MCF 10A (cell line): Measurements from ENCODE around the gene TNNC1. TPM values are rescaled to one million over a fixed set of nuclear protein-coding genes. Genes with fewer than 3 reads are reported as not detected.

ENCODE experiments used
- BruUV-seq: library from RNA; stranded (reverse); fragments of 400-500 nt; replicated peaks from 2 replicates; lab custom pipeline; 2021; lab: Mats Ljungman, UMichigan
- CTCF ChIA-PET: fragments of 300-600 bp; sonication (Branson Sonifier 250); formaldehyde crosslinking; extraction: SDS; loops from one replicate; lab custom pipeline; 2021; ENCODE audit warnings: antibody characterized with exemption, inconsistent platforms; lab: Yijun Ruan, JAX
- POLR2A ChIA-PET: fragments of 300-600, 350-650 bp; sonication (Branson Sonifier 250); formaldehyde crosslinking; extraction: SDS; loops from one replicate; lab custom pipeline; 2020; ENCODE audit warnings: antibody characterized with exemption, inconsistent platforms; lab: Yijun Ruan, JAX
- DNase-seq: peaks from one replicate; pipeline ENCODE4 v3.0.0-alpha.2; 2018; ENCODE audit not compliant: unreplicated experiment
- H3K27ac Mint-ChIP-seq: one replicate; pipeline ENCODE4 v1.8.0; 2022; ENCODE audit warnings: mild to moderate bottlenecking, low read depth, mixed read lengths; ENCODE audit not compliant: unreplicated experiment
- H3K27me3 Mint-ChIP-seq: one replicate; pipeline ENCODE4 v1.8.0; 2022; ENCODE audit warnings: mixed read lengths; ENCODE audit not compliant: insufficient read depth, unreplicated experiment
- H3K36me3 Mint-ChIP-seq: one replicate; pipeline ENCODE4 v1.8.0; 2022; ENCODE audit warnings: mild to moderate bottlenecking, moderate library complexity, mixed read lengths; ENCODE audit not compliant: insufficient read depth, unreplicated experiment
- H3K4me1 Mint-ChIP-seq: one replicate; pipeline ENCODE4 v1.8.0; 2022; ENCODE audit warnings: mixed read lengths; ENCODE audit not compliant: insufficient read depth, unreplicated experiment
- H3K4me3 Mint-ChIP-seq: one replicate; pipeline ENCODE4 v1.8.0; 2022; ENCODE audit warnings: mild to moderate bottlenecking, moderate library complexity, mixed read lengths; ENCODE audit not compliant: unreplicated experiment
- H3K9me3 Mint-ChIP-seq: one replicate; pipeline ENCODE4 v1.8.0; 2022; ENCODE audit warnings: mixed read lengths; ENCODE audit not compliant: unreplicated experiment
- CTCF ChIP-seq: fragments of 200-600 bp; IDR thresholded peaks from one replicate; pipeline ENCODE4 v1.8.0; 2022; ENCODE audit warnings: antibody characterized with exemption, mild to moderate bottlenecking; ENCODE audit not compliant: unreplicated experiment
- intact Hi-C: fragments of 100-400 bp; cut with micrococcal nuclease; formaldehyde crosslinking; loops from 2 replicates; pipeline ENCODE4 v1.14.1; 2022
- total RNA-seq: library from RNA; stranded (reverse); gene quantifications from 2 replicates; pipeline ENCODE4 v1.2.3, GENCODE V29; 2022

Gene TNNC1
- total RNA-seq, 1 experiment from 2014 or later: 0.61 TPM

- Mint-ChIP-seq H3K27me3 (no peaks in the 10 kb centered on the region), H3K4me1 (no peaks in the 10 kb centered on the region), H3K36me3 (peaks cover 6% of the 10 kb centered on the region), H3K9me3 (no peaks in the 10 kb centered on the region), H3K4me3 (no peak overlapping the region), H3K27ac (no peak overlapping the region)
- TF ChIP-seq CTCF: peak; percentile 99
- ChIA-PET CTCF (interaction anchor here (0.5 to 8.3 kb wide), 17 partner anchors 8 to 1907 kb away, joined by 3 to 278 read pairs (median 4); no protein-coding TSS in a partner anchor), POLR2A (interaction anchor here (0.7 kb wide), 1 partner anchor 15 kb away, joined by 3 read pairs; no protein-coding TSS in a partner anchor)
- intact Hi-C loops: loop anchor here (1.0 to 10.0 kb wide), 3 partner anchors 19 to 212 kb away; partner anchors contain the start of gene TWF2
- DNase-seq: peak; percentile 68
- no TSS peak for BruUV-seq
Observed at GRCh38 chr3:52446631-52447511, 7.0 kb downstream of the TNNC1 start.

GRCh38 chr3:52446042-52446441 lies 7.8 kb downstream of the TNNC1 start:
- Mint-ChIP-seq H3K27me3 (no peaks in the 10 kb centered on the region), H3K4me1 (no peaks in the 10 kb centered on the region), H3K9me3 (no peaks in the 10 kb centered on the region), H3K36me3 (peaks cover 6% of the 10 kb centered on the region), H3K4me3 (no peak overlapping the region), H3K27ac (no peak overlapping the region)
- POLR2A ChIA-PET: no interaction called here
- no TSS peak for BruUV-seq
- no peak for TF ChIP-seq CTCF
- CTCF ChIA-PET: interaction anchor here (0.6 to 8.3 kb wide), 14 partner anchors 7 to 1902 kb away, joined by 3 to 278 read pairs (median 4); partner anchors contain the start of gene TNNC1
- no peak for DNase-seq
- intact Hi-C loops: loop anchor here (10.0 kb wide), 1 partner anchor 211 kb away; the partner anchor contains the start of gene TWF2

GRCh38 chr3:52444860-52445793 lies 8.7 kb downstream of the TNNC1 start, which contains the start of gene SEMA3G:
Gene SEMA3G, minus strand, starts transcription at chr3:52445103. Its CDS starts 76 bp downstream, at chr3:52445027.
- H3K4me3 Mint-ChIP-seq: no peak within 1 kb of the TSS
- POLR2A ChIA-PET: interaction anchor here (0.5 kb wide), 1 partner anchor 18 kb away, joined by 4 read pairs; no protein-coding TSS in a partner anchor

More at GRCh38 chr3:52444860-52445793, 8.7 kb downstream of the TNNC1 start, which contains the start of gene SEMA3G:
- BruUV-seq: no TSS peak
- intact Hi-C loops: loop anchor here (10.0 kb wide), 1 partner anchor 210 kb away; the partner anchor contains the start of gene TWF2
- DNase-seq: peak; percentile 68
- Mint-ChIP-seq H3K27me3 (no peaks in the 10 kb centered on the region), H3K9me3 (no peaks in the 10 kb centered on the region), H3K27ac (no peak within 1 kb of the TSS), H3K36me3 (peaks cover 6% of the 10 kb centered on the region), H3K4me1 (no peaks in the 10 kb centered on the region)
- CTCF ChIA-PET: interaction anchor here (0.7 to 8.3 kb wide), 6 partner anchors 8 to 1203 kb away, joined by 3 to 278 read pairs (median 3); partner anchors contain the start of gene TNNC1
- peak; percentile 23 for TF ChIP-seq CTCF
